HepG2 (cell line): Measurements from ENCODE around the gene AKAP12. TPM values are rescaled to one million over a fixed set of nuclear protein-coding genes. Genes with fewer than 3 reads are reported as not detected.
A peak's percentile ranks its signal among the peaks of the same experiment; 100 is the strongest.

Experiments used
- ATAC-seq: fragments of 200-7000 bp; cut with Tn5 transposase; 3 replicates; pipeline ENCODE4 v1.9.1; 2020; ENCODE audit warnings: mild to moderate bottlenecking, moderate library complexity
- BruUV-seq: library from RNA; stranded (reverse); fragments of 400-500 nt; replicated peaks from 2 replicates; lab custom pipeline; 2021; lab: Mats Ljungman, UMichigan
- CTCF ChIA-PET: fragments of 300-600 bp; formaldehyde crosslinking; extraction: SDS; loops from one replicate; lab custom pipeline; 2021; ENCODE audit warnings: low total read pairs, inconsistent platforms, low intra/inter-chr PET ratio; lab: Yijun Ruan, JAX
- POLR2A ChIA-PET: fragments of 350-600 bp; sonication (Branson Sonifier 250); formaldehyde crosslinking; loops from one replicate; lab custom pipeline; 2020; ENCODE audit warnings: antibody characterized with exemption, inconsistent platforms; lab: Yijun Ruan, JAX
- DNase-seq: peaks from one replicate; pipeline ENCODE4 v3.0.0-alpha.2; 2015; ENCODE audit warnings: low spot score
- FAIRE-seq: peaks from 3 replicates; lab custom pipeline; 2011; peaks lifted over from hg19 to GRCh38; lab: Jason Lieb, UNC
- H2AFZ ChIP-seq: one replicate; pipeline ENCODE4 v1.6.1; 2011; ENCODE audit warnings: low read length, inconsistent platforms
- H3K27ac ChIP-seq: fragments of 300-600 bp; 3 replicates; pipeline ENCODE4 v1.8.0; 2011; ENCODE audit warnings: mixed run types, mild to moderate bottlenecking, mixed read lengths, low read length, inconsistent platforms; ENCODE audit not compliant: insufficient read depth; ENCODE audit errors: extremely low read length
- H3K27me3 ChIP-seq, 2 experiments: fragments of 200-600 bp in 1 of 2; 2 replicates in 1 of 2; 3 replicates in 1 of 2; pipeline versions ENCODE4 v1.6.0 to v1.8.0; 2011; ENCODE audit warnings: low read length in 2 of 2, mild to moderate bottlenecking in 2 of 2, moderate library complexity in 2 of 2, inconsistent platforms in 1 of 2; ENCODE audit not compliant: insufficient read depth in 2 of 2, control insufficient read depth in 1 of 2
- H3K36me3 ChIP-seq, 2 experiments: fragments of 200-600 bp in 1 of 2; replicated peaks in 1 of 2; 2 replicates in 1 of 2; 3 replicates in 1 of 2; pipeline versions ENCODE4 v1.5.1 to v1.8.0; 2011; ENCODE audit warnings: low read length in 2 of 2, inconsistent platforms in 1 of 2; ENCODE audit not compliant: insufficient read depth in 2 of 2, control insufficient read depth in 1 of 2
- H3K4me1 ChIP-seq: 2 replicates; pipeline ENCODE4 v1.5.1; 2012; ENCODE audit warnings: low read length, inconsistent platforms; ENCODE audit not compliant: insufficient read depth
- H3K4me2 ChIP-seq: 2 replicates; pipeline ENCODE4 v1.6.0; 2011; ENCODE audit warnings: low read depth, low read length, inconsistent platforms
- H3K4me3 ChIP-seq, 3 experiments: fragments of 200-600 bp in 1 of 3; sonication (generic), shearing (Covaris generic) in 1 of 3; replicated peaks in 1 of 3; 2 replicates each; pipeline ENCODE4 v1.5.1; 2011 to 2016; ENCODE audit warnings: low read length in 3 of 3, inconsistent platforms in 2 of 3, low read depth in 2 of 3, mild to moderate bottlenecking in 2 of 3, control low read depth in 1 of 3, mixed read lengths in 1 of 3; ENCODE audit not compliant: insufficient read depth in 1 of 3
- H3K79me2 ChIP-seq: one replicate; pipeline ENCODE4 v1.6.1; 2011; ENCODE audit warnings: low read length, inconsistent platforms; ENCODE audit not compliant: insufficient read depth
- H3K9ac ChIP-seq: 2 replicates; pipeline ENCODE4 v1.6.0; 2011; ENCODE audit warnings: mild to moderate bottlenecking, low read depth, low read length, inconsistent platforms; ENCODE audit not compliant: insufficient read depth
- H3K9me3 ChIP-seq: 2 replicates; pipeline ENCODE4 v1.5.1; 2012; ENCODE audit warnings: mild to moderate bottlenecking, low read length
- H4K20me1 ChIP-seq: 2 replicates; pipeline ENCODE4 v1.6.0; 2011; ENCODE audit warnings: inconsistent platforms, mild to moderate bottlenecking, low read length, moderate library complexity; ENCODE audit not compliant: insufficient read depth
- HDAC1 ChIP-seq: sonication (generic); formaldehyde crosslinking; IDR thresholded peaks from 2 replicates; pipeline ENCODE4 v1.5.1; 2020; ENCODE audit warnings: mild to moderate bottlenecking, missing genetic modification reagents
- KLF13 ChIP-seq: sonication (generic); formaldehyde crosslinking; IDR thresholded peaks from 2 replicates; pipeline ENCODE4 v1.4.0; 2020; ENCODE audit warnings: mild to moderate bottlenecking, missing genetic modification reagents
- LBX2 ChIP-seq: sonication (generic); formaldehyde crosslinking; IDR thresholded peaks from 2 replicates; pipeline ENCODE4 v1.5.0; 2020; ENCODE audit warnings: missing genetic modification reagents, mild to moderate bottlenecking, borderline replicate concordance
- LCORL ChIP-seq, 2 experiments: fragments of 450-650 bp in 1 of 2; sonication (generic) in 1 of 2; formaldehyde crosslinking in 1 of 2; IDR thresholded peaks; 2 replicates each; pipeline versions ENCODE4 v1.5.0 to v1.6.1; 2017 to 2020; ENCODE audit warnings: antibody characterized with exemption in 1 of 2, missing genetic modification reagents in 1 of 2
- NFE2L2 ChIP-seq: fragments of 150-350 bp; IDR thresholded peaks from 2 replicates; pipeline ENCODE4 v1.6.1; 2014; ENCODE audit warnings: low read length
- ZNF160 ChIP-seq: sonication (generic); formaldehyde crosslinking; IDR thresholded peaks from 2 replicates; pipeline ENCODE4 v1.8.0; 2022; ENCODE audit warnings: mild to moderate bottlenecking, inconsistent platforms, missing genetic modification reagents
- ZNF234 ChIP-seq: sonication (generic); formaldehyde crosslinking; conservative IDR thresholded peaks from 2 replicates; pipeline ENCODE4 v1.5.1; 2020; ENCODE audit warnings: mild to moderate bottlenecking, missing genetic modification reagents
- ZNF343 ChIP-seq: sonication (generic); formaldehyde crosslinking; IDR thresholded peaks from 2 replicates; pipeline ENCODE4 v1.4.0; 2020; ENCODE audit warnings: mild to moderate bottlenecking, missing genetic modification reagents
- ZNF678 ChIP-seq: sonication (generic); formaldehyde crosslinking; IDR thresholded peaks from 2 replicates; pipeline ENCODE4 v1.4.0; 2020; ENCODE audit warnings: mild to moderate bottlenecking, missing genetic modification reagents
- ZNF766 ChIP-seq: sonication (generic); formaldehyde crosslinking; IDR thresholded peaks from 2 replicates; pipeline ENCODE4 v1.5.0; 2020; ENCODE audit warnings: missing genetic modification reagents, borderline replicate concordance
- WGBS: methylation state at CpG from one replicate; pipeline ENCODE4 v1.1.6; 2017; ENCODE audit warnings: low lambda C conversion rate; 5-methylcytosine and 5-hydroxymethylcytosine counted together
- in situ Hi-C: cut with HindIII; loops from 2 replicates; pipeline ENCODE4 v1.10.0; 2017; ENCODE audit warnings: low pct_unique_long_range_greater_than_20kb; ENCODE audit not compliant: extremely low pct_ligation_motif_present
- intact Hi-C: fragments of 100-400 bp; cut with micrococcal nuclease; formaldehyde crosslinking; loops from one replicate; pipeline ENCODE4 v1.10.0; 2022; ENCODE audit not compliant: unreplicated experiment
- polyA plus RNA-seq, 8 experiments: library from polyadenylated mRNA; depleted of rRNA in 3 of 8; stranded (reverse) in 7 of 8; unstranded in 1 of 8; fragments of >200 nt; fragmentation: Illumina TruSeq in 4 of 8; extraction: Trizol in 4 of 8; gene quantifications; 2 replicates each; pipeline versions ENCODE4 v1.2.1 to v1.2.3, GENCODE V29; 2011 to 2016; ENCODE audit warnings: low read depth in 4 of 8, missing spikeins in 1 of 8, mixed read lengths in 1 of 8; ENCODE audit not compliant: insufficient read depth in 1 of 8
- total RNA-seq, 5 experiments: library from RNA; depleted of rRNA; stranded (reverse); fragments of >200 nt; fragmentation: Illumina TruSeq; extraction: Trizol; gene quantifications; 2 replicates each; pipeline ENCODE4 v1.2.3, GENCODE V29; 2016; ENCODE audit warnings: low read depth in 1 of 5
- TF ChIP-seq, protein P1 (sequence below): sonication (generic); formaldehyde crosslinking; IDR thresholded peaks from 2 replicates; pipeline ENCODE4 v1.8.0; 2022; ENCODE audit warnings: missing genetic modification reagents, mild to moderate bottlenecking, borderline replicate concordance

AKAP12 gene
- total and polyA plus RNA-seq, 2 of the 13 experiments (the other 11 are each of a cell fraction or from before 2014, with no cell fraction given), result 10.6 to 19.0 TPM

- intact Hi-C loops (no loop called here), in situ Hi-C loops (no loop called here)
- no peaks in the 10 kb centered on the region for H4K20me1 ChIP-seq
- DNase-seq (no peak), FAIRE-seq (no peak), ATAC-seq (no peak)
- CTCF ChIA-PET, result no interaction called here
- H3K9ac ChIP-seq, result no peak overlapping the region
- no peak overlapping the region for H3K27ac ChIP-seq
- no peak overlapping the region for H2AFZ ChIP-seq
- H3K9me3 ChIP-seq, result no peaks in the 10 kb centered on the region
- H3K79me2 ChIP-seq, result no peaks in the 10 kb centered on the region
- TF ChIP-seq LCORL (IDR thresholded peaks at IDR 0.05) (peak; percentile 30; the same call in 1 of the 2 replicates), LCORL (CRISPR knock-in tag; IDR thresholded peaks at IDR 0.05) (no peak), LBX2 (no peak), NFE2L2 (peak; percentile 61)
- POLR2A ChIA-PET, result no interaction called here
- BruUV-seq, result no TSS peak
- no peak overlapping the region for H3K4me2 ChIP-seq
- H3K36me3 ChIP-seq, result no peaks in the 10 kb centered on the region
- no peak overlapping the region for H3K4me3 ChIP-seq
- WGBS, result 77% methylated on average over 7 of the region's 7 CpGs
- peaks cover 6 to 44% of the 10 kb centered on the region in 2 experiments for H3K27me3 ChIP-seq
- H3K4me1 ChIP-seq, result peaks cover 9% of the 10 kb centered on the region
These were observed 2.7 kb downstream of the AKAP12 start for GRCh38 chr6:151242420-151242861.

DNA sequence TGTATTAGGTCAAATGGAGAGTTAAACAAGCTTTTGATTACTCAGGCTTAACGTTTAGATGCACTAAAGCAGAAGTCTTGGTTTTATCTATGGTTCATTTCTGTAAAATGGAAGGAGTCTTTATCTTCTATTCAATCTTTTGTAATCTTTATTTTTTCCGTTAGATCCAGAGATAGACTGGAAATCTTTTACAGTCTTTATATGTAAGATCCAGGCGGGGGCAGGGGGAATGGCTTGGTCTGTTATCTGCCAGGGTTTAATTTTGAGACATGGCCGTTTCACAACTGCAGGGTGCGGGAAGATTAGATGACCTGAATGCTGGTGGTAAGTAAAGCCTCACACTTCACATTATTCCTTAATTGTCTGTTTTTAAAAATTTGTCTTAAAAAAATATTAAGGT, 3.7 kb downstream of the AKAP12 start:
- no peak overlapping the region for H3K9ac ChIP-seq
- H3K4me3 ChIP-seq, result no peak overlapping the region
- H3K27me3 ChIP-seq, result peaks cover 6 to 39% of the 10 kb centered on the region in 2 experiments
- ATAC-seq (no peak), FAIRE-seq (no peak), DNase-seq (no peak)
- no peaks in the 10 kb centered on the region for H3K9me3 ChIP-seq
- no peaks in the 10 kb centered on the region for H3K36me3 ChIP-seq
- no peaks in the 10 kb centered on the region for H3K79me2 ChIP-seq
- no peak overlapping the region for H3K4me2 ChIP-seq
- no peak overlapping the region for H2AFZ ChIP-seq
- intact Hi-C loops (no loop called here), in situ Hi-C loops (no loop called here)
- ChIA-PET POLR2A (no interaction called here), CTCF (no interaction called here)
- peaks cover 9% of the 10 kb centered on the region for H3K4me1 ChIP-seq
- no peak for TF ChIP-seq ZNF343
- no peak for TF ChIP-seq ZNF160
- TF ChIP-seq HDAC1 (CRISPR knock-in tag), result no peak
- TF ChIP-seq ZNF766 (CRISPR knock-in tag), result no peak
- TF ChIP-seq ZNF234 (CRISPR knock-in tag), result no peak
- TF ChIP-seq ZNF678 (CRISPR knock-in tag), result no peak
- no peak for TF ChIP-seq KLF13
- TF ChIP-seq, protein P1, sequence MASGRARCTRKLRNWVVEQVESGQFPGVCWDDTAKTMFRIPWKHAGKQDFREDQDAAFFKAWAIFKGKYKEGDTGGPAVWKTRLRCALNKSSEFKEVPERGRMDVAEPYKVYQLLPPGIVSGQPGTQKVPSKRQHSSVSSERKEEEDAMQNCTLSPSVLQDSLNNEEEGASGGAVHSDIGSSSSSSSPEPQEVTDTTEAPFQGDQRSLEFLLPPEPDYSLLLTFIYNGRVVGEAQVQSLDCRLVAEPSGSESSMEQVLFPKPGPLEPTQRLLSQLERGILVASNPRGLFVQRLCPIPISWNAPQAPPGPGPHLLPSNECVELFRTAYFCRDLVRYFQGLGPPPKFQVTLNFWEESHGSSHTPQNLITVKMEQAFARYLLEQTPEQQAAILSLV (CRISPR knock-in tag), result no peak
- no peaks in the 10 kb centered on the region for H4K20me1 ChIP-seq
- WGBS, result 45% methylated on average over 5 of the region's 5 CpGs
- H3K27ac ChIP-seq, result no peak overlapping the region
- BruUV-seq, result no TSS peak
